SKM-1 treated with dmso at 0.1 percent for 144 hours (cell line): ENCODE data around the gene HNRNPF.

Experiments used
- DNase-seq: peaks from one replicate; lab custom pipeline; 2025; ENCODE audit not compliant: unreplicated experiment; lab: John Stamatoyannopoulos, UW

Gene HNRNPF

GRCh38 chr10:43380610-43381222, 28.3 kb downstream of the HNRNPF start:
- DNase-seq: no peak

- DNase-seq: no peak
Measured at GRCh38 chr10:43377424-43377883, 31.5 kb downstream of the HNRNPF start.

- no peak for DNase-seq
Measured at GRCh38 chr10:43376828-43377423, 32.1 kb downstream of the HNRNPF start.

DNA sequence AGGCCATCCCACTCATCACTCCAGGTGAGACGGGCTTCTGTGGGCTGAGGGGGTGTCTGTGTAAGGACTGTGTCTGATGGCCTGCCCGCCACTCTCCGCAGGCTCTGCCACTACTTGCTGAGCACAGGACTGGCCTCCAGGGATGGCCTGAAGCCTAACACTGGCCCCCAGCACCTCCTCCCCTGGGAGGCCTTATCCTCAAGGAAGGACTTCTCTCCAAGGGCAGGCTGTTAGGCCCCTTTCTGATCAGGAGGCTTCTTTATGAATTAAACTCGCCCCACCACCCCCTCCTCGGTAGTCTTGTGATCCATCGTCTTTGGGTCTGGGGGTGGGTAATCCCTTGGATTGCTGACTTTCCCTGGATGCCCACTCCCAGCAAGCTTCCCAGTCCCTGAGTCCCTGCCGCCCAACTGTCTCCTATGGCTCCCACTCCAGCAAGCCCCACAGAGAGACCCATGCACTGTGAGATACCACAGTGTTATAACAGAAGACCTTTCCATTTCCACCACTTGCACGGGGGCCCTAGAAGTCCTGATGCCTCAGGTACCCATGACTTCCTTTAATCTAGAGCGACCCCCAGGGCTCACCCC, 32.8 kb downstream of the HNRNPF start:
- no peak for DNase-seq

GRCh38 chr10:43375401-43376020, 33.5 kb downstream of the HNRNPF start:
- no peak for DNase-seq

- DNase-seq: no peak
Measured at GRCh38 chr10:43374194-43374593, 34.8 kb downstream of the HNRNPF start.

DNA sequence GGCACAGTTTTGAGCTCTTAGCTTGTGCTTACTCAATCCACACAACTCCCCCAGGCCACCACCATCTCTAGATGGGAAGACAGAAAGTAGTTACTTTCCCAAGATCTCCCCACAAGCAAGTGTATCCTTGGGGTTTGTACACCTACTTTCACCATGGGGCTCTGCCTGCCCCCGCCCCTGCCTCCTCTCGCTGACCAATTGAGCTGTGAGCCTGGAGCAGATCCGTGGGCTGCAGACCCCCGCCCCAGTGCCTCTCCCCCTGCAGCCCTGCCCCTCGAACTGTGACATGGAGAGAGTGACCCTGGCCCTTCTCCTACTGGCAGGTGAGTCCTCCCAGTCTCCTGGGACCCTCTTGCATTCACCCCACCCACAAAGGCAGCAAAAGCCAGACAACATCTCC, 35.5 kb downstream of the HNRNPF start:
- no peak for DNase-seq

DNA sequence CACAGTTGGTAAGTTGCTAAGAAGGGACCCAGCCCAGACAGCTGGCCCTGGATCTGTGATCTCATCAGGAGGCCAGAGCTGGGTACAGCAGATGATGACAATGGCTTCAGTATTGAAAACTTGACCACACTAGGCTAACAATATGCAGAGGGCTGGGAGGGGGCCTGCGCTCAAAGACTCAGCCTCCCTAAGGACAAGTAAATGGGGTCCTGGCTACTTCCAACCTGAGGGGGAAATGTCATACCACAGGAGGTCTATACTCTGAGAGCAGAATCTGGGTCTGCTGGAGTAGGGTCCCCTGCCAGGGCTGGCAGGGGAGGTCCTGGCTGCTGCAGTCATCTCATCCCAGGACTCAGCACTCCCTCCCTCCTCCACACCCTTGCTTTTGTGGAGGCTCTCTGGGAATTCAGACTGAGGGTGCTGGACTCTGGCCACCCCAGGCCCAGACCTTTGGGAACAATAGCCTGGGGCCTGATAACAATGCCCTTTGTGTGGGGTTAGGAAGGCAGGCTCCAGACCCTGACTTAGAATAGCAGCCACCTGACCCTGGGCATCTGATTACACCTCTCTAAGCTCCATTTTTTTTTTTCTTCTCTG, 36.1 kb downstream of the HNRNPF start:
- DNase-seq: no peak

DNA sequence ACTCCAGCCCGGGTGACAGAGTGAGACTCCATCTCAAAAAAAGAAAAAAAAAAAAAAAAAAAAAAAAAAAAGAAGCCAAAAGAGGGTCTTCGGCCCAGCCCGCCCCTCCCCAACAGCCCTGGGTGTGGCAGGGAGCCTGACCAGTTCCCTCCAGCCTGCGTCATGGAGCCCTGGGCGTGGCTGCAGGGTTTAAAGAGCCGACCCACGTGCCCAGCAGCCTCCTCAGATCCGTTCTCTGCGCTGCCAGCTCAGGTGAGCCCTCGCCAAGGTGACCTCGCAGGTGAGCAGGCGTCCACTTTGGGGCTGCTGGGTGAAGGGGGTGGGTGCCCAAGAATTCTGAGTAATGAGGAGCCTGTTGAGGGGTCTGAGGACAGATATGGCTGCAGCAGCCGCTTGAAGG, 37.6 kb downstream of the HNRNPF start, which contains the start of gene FXYD4:
Gene FXYD4, plus strand, starts transcription at position 219 of the 400 bp plus-strand sequence. CDS start 2,111 bp downstream, outside the sequence.
- no peak for DNase-seq

DNA sequence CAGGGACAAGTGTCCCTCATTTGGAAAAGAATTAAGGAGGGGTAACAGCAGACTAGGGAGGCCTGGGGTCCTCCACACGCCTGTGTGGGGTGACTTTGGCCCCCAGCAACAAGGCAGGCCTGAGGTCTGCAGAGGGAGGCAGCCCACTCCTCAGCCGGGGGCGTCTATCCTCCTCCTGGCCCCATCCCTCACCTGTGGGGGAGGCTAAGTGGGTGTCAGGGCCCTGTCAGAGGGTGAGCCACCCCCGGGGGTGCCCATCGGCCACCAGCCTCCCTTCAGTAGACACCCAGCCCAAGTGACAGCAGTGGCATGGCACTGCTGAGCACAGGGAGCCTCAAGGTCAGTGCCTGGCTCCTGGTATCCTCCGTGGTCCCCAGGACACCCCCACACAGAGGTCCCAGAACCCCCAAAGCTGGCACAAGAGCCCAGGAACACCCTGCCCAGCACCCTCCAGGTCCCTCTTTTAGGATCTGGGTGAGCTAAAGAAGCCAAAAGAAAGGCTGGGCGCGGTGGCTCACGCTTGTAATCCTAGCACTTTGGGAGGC, 38.2 kb downstream of the HNRNPF start:
- DNase-seq: no peak

- no peak for DNase-seq
Measured at GRCh38 chr10:43369921-43370320, 39.1 kb downstream of the HNRNPF start.

- DNase-seq: no peak
Measured at GRCh38 chr10:43365001-43365400, 44.0 kb downstream of the HNRNPF start.

DNA sequence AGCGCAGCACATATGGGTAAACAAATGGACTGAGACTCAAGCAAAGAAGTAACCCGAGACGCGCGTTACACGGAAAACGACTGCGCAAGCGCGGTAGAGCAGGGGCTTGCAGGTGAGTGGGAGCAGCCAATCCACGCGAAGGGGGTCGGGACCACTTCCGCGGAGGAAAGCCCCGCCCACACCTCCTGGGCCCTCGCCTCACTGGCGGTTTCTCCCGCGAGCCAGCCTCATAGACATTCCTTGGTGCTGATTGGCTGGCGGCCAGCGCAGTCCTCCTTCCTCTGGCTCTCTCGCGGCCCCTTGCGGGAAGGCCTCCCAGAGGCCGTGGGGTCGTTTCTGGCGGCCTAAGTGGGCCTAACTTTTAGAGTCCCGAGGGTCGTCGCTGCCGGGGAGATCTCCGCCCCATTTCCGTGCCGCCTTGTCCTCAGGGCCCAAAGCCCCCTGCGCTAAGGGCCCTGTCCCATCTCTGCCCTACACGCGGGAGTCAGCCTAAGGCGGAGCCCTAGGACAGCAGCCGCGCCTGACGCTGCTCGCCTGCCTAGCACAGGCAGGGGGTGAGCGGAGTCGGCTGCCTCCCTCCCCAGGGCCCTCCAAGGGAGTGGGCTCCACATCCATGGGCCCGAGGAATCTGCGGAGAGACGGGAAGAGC, 46.7 kb downstream of the HNRNPF start:
- DNase-seq: peak; percentile 79

DNA sequence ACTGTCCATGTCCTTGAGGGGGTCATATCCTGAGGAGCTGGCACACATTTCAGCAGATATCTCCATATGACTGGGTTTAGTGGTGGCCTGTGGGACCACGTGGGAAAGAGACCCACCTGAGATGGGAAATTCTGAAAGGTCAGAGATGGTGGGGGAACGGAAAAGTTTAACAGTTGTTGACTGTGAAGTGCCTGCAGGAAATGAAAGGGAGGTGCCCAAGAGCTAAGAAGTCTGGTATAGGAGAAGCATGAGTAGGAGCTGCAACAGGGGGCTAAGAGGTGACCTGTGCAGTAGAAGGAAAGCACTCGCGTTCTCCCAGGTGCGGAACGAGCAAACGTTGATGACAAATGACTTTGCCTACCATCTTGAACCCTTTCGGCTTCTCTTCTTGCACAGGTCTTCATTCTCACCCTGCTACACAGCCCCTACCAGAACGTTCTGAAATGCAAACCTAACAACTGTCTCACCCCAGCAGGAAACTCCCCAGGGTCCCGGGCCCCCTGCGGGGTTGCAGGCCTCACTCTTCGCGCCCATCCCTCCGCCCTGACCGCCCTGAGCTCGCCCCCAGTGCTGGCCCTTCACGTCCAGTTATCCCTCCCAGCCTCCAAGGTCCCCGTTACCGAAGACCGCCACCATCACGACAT, 47.3 kb downstream of the HNRNPF start:
- no peak for DNase-seq

- DNase-seq: no peak
Measured at GRCh38 chr10:43360086-43360485, 48.9 kb downstream of the HNRNPF start.

DNA sequence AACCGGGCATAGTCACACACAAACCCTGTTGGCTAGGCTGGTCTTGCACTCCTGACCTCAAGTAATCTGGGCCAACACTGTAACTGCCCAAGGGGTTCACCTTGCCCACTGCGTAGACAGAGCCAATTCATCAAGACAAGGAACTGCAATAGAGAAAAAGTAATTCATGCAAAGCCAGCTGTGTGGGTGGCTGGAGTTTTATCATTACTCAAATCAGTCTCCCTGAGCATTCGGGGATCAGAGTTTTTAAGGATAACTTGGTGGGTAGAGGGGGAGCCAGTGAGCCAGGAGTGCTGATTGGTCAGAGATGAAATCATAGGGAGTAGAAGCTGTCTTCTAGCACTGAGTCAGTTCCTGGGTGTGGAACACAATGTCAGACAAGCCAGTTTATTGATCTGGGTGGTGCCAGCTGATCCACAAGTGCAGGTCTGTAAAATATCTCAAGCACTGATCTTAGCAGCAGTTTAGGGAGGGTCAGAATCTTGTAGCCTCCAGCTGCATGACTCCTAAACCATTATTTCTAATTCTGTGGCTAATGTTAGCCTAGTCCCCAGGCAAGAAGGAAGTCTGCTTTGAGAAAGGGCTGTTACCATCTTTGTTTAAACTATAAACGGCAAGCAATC, 53.1 kb downstream of the HNRNPF start:
- DNase-seq: no peak

- no peak for DNase-seq
Measured at GRCh38 chr10:43354879-43355380, 54.1 kb downstream of the HNRNPF start.

DNA sequence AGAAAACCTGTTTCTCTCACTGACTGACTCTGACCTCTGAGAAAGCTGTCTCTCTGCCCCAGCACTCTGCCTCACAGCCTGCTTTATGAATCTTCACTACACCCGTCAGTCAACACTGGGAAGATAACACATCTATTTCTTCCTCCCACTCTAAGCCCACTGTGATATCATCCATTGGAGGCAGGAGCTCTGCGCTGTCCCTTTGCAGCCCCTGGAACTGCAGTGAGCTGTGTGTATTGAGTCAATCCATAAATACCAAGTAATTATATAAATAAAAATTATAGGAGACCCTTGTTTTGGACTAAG, 54.7 kb downstream of the HNRNPF start:
- no peak for DNase-seq

- no peak for DNase-seq
Measured at GRCh38 chr10:43353495-43354329, 55.3 kb downstream of the HNRNPF start.
